Measurements from ENCODE around the gene LRG1. TPM values are rescaled to one million over a fixed set of nuclear protein-coding genes. Genes with fewer than 3 reads are reported as not detected.
"Not testable (repeated sequence)": the region's sequence is repeated elsewhere in the genome, so short reads cannot be mapped to it uniquely, and the experiment has no call there.

Gene LRG1
- total RNA-seq, 1 experiment from 2014 or later = 0.08 TPM

DNA sequence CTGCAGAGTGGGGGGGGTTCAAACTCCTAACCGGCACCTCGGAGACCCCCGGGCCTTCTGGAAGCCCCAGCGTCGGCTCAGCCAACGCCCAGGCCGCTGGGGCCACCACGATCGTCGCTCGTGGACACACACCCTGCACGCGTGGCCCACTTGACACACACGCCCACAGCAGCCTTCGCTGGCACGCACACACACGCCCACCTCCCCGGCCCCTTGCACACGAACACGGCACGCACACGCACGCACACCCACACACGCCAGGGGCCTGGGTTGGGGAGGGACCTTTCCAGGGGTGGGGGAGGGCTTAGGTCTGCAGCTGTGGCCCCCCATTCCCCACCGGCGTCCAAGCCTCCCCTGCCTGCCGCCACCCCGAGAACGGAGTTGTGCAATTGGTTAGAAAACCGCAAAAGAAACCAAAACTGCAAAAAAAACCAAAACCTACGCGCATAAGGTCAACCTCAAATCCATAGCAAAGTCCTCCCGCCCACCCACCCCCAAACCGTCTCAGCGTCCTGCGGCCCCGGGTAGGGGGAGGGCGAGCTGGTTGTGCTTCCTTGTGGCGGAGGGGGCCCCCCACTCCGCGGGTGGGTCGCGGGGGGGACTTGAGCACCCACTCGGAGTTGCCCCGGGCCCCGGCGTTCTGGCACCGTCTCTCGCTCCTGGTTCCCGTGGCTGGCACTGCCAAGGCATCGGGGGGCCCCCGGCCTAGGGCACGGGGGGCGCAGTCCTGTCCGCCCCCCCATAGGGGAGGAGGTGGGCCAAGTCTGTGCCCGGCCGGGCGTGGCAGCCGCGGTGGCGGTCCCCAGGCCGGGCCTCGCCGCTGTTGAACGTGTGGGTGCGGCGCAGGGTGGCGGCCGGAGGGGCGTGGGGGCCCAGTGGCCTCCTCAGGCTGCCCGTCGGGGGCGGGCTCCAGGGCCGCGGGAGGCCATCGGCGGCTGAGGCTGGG lies 3.3 kb upstream of the LRG1 start:
- ChIA-PET CTCF (no interaction called here), POLR2A (no interaction called here)
- Histone ChIP-seq H3K27me3 (ENCODE audit: control insufficient read depth, insufficient read depth, low read length) (no peaks in the 10 kb centered on the region), H3K4me1 (ENCODE audit: control insufficient read depth, insufficient read depth, low read length) (no peaks in the 10 kb centered on the region), H3K27ac (ENCODE audit: low read length) (no peak overlapping the region), H3K9me3 (ENCODE audit: control insufficient read depth, insufficient read depth, low read depth, low read length) (no peaks in the 10 kb centered on the region), H3K36me3 (ENCODE audit: control insufficient read depth, insufficient read depth, low read length) (no peaks in the 10 kb centered on the region), H3K4me3 (ENCODE audit: low read depth in 2 of 2, low read length in 2 of 2) (no peak overlapping the region)
- in situ Hi-C loops (cut with HindIII; ENCODE audit: low pct_unique_long_range_greater_than_20kb, low sequenced_read_pairs) (no loop called here), intact Hi-C loops (cut with micrococcal nuclease; ENCODE audit: unreplicated experiment) (no loop called here)
- no peak for DNase-seq (ENCODE audit: low read depth, low spot score)
- TF ChIP-seq POLR2AphosphoS5 (IDR thresholded peaks at IDR 0.05; ENCODE audit: low read depth, low read length) (no peak), SIN3A (IDR thresholded peaks at IDR 0.05; ENCODE audit: borderline replicate concordance, insufficient read depth, low read depth, low read length) (no peak), CTCF (IDR thresholded peaks at IDR 0.05) (no peak), REST (IDR thresholded peaks at IDR 0.05; ENCODE audit: insufficient read depth in 1 of 2, low read depth in 2 of 2, low read length in 1 of 2) (no peak), TCF7L2 (IDR thresholded peaks at IDR 0.05; ENCODE audit: low read depth, low read length) (no peak)
- ATAC-seq = no peak
- no TSS peak for BruUV-seq (replicated peaks)

DNA sequence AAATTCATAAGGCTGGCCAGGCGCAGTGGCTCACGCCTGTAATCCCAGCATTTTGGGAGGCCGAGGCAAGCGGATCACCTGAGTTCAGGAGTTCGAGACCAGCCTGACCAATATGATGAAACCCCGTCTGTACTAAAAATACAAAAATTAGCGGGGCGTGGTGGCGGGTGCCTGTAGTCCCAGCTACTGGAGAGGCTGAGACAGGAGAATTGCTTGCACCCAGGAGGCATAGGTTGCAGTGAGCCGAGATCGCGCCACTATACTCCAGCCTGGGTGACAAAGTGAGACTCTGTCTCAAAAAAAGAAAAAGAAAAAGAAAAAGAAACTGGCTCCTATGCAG lies 1.9 kb upstream of the LRG1 start:
- in situ Hi-C loops (cut with HindIII; ENCODE audit: low pct_unique_long_range_greater_than_20kb, low sequenced_read_pairs); H3K9me3 ChIP-seq (ENCODE audit: control insufficient read depth, insufficient read depth, low read depth, low read length); H3K36me3 ChIP-seq (ENCODE audit: control insufficient read depth, insufficient read depth, low read length); BruUV-seq (replicated peaks); H3K4me1 ChIP-seq (ENCODE audit: control insufficient read depth, insufficient read depth, low read length); intact Hi-C loops (cut with micrococcal nuclease; ENCODE audit: unreplicated experiment); ATAC-seq; H3K4me3 ChIP-seq (ENCODE audit: low read depth in 2 of 2, low read length in 2 of 2); DNase-seq (ENCODE audit: low read depth, low spot score); H3K27ac ChIP-seq (ENCODE audit: low read length); CTCF ChIA-PET; POLR2A ChIA-PET; H3K27me3 ChIP-seq (ENCODE audit: control insufficient read depth, insufficient read depth, low read length): not testable (repeated sequence)

GRCh38 chr19:4541114-4541805 lies 1.4 kb upstream of the LRG1 start:
- Histone ChIP-seq H3K4me1 (ENCODE audit: control insufficient read depth, insufficient read depth, low read length) (peaks cover 5% of the 10 kb centered on the region; the same call in 1 of the 2 replicates), H3K27me3 (ENCODE audit: control insufficient read depth, insufficient read depth, low read length) (no peaks in the 10 kb centered on the region), H3K36me3 (ENCODE audit: control insufficient read depth, insufficient read depth, low read length) (no peaks in the 10 kb centered on the region), H3K9me3 (ENCODE audit: control insufficient read depth, insufficient read depth, low read depth, low read length) (no peaks in the 10 kb centered on the region), H3K27ac (ENCODE audit: low read length) (no peak overlapping the region), H3K4me3 (ENCODE audit: low read depth in 2 of 2, low read length in 2 of 2) (no peak overlapping the region)
- no peak for ATAC-seq
- ChIA-PET CTCF (interaction anchor here (0.6 kb wide), 1 partner anchor 51 kb away, joined by 5 read pairs; no protein-coding TSS in a partner anchor), POLR2A (no interaction called here)
- intact Hi-C loops (cut with micrococcal nuclease; ENCODE audit: unreplicated experiment) = no loop called here
- in situ Hi-C loops (cut with HindIII; ENCODE audit: low pct_unique_long_range_greater_than_20kb, low sequenced_read_pairs) = no loop called here
- DNase-seq (ENCODE audit: low read depth, low spot score) = no peak
- BruUV-seq (replicated peaks) = no TSS peak
- no peak for TF ChIP-seq SIN3A (IDR thresholded peaks at IDR 0.05; ENCODE audit: borderline replicate concordance, insufficient read depth, low read depth, low read length)
- TF ChIP-seq REST (IDR thresholded peaks at IDR 0.05; ENCODE audit: insufficient read depth in 1 of 2, low read depth in 2 of 2, low read length in 1 of 2) = no peak
- TF ChIP-seq CTCF (IDR thresholded peaks at IDR 0.05) = no peak
- no peak for TF ChIP-seq TCF7L2 (IDR thresholded peaks at IDR 0.05; ENCODE audit: low read depth, low read length)
- TF ChIP-seq POLR2AphosphoS5 (IDR thresholded peaks at IDR 0.05; ENCODE audit: low read depth, low read length) = no peak
